Skeletal muscle tissue (tissue), 4 donors: ENCODE results near the gene SPRTN. TPM values are rescaled to one million over a fixed set of nuclear protein-coding genes. Genes with fewer than 3 reads are reported as not detected.

Source experiments
- H3K27ac ChIP-seq: one replicate; pipeline ENCODE4 v1.7.0; 2013; ENCODE audit warnings: mild to moderate bottlenecking, low read depth, low read length, inconsistent platforms
- H3K27me3 ChIP-seq, 3 donors: one replicate each; pipeline ENCODE4 v1.7.0; 2013; ENCODE audit warnings: low read length in 3 of 3; ENCODE audit not compliant: control insufficient read depth in 3 of 3, insufficient read depth in 3 of 3
- H3K36me3 ChIP-seq, 3 donors: one replicate each; pipeline ENCODE4 v1.7.0; 2013; ENCODE audit warnings: low read length in 3 of 3; ENCODE audit not compliant: control insufficient read depth in 3 of 3, insufficient read depth in 3 of 3
- H3K4me1 ChIP-seq, 3 donors: one replicate each; pipeline ENCODE4 v1.7.0; 2013; ENCODE audit warnings: low read length in 3 of 3, mild to moderate bottlenecking in 3 of 3; ENCODE audit not compliant: control insufficient read depth in 3 of 3, insufficient read depth in 3 of 3
- H3K4me3 ChIP-seq, 3 donors: one replicate each; pipeline ENCODE4 v1.7.0; 2013; ENCODE audit warnings: low read length in 3 of 3
- H3K9ac ChIP-seq, 3 donors: one replicate each; pipeline ENCODE4 v1.7.0; 2013; ENCODE audit warnings: low read length in 3 of 3, mild to moderate bottlenecking in 3 of 3, moderate library complexity in 2 of 3, low read depth in 1 of 3
- H3K9me3 ChIP-seq, 3 donors: one replicate each; pipeline ENCODE4 v1.7.0; 2013; ENCODE audit warnings: low read length in 3 of 3; ENCODE audit not compliant: control insufficient read depth in 3 of 3
- total RNA-seq: library from RNA; depleted of rRNA; stranded (reverse); fragments of >200 nt; gene quantifications from one replicate; pipeline ENCODE4 v1.2.3, GENCODE V29; 2014
- donor health status: Osteomylitis.

Gene SPRTN
- total RNA-seq, 1 donor from 2014 or later = 5.7 TPM

- Histone ChIP-seq H3K9ac (no peak overlapping the region), H3K27me3 (no peaks in the 10 kb centered on the region), H3K4me3 (no peak overlapping the region), H3K27ac (no peak overlapping the region), H3K4me1 (peaks cover 23 to 32% (median 27%) of the 10 kb centered on the region in 3 donors), H3K9me3 (no peaks in the 10 kb centered on the region), H3K36me3 (peaks cover 0 to 4% (median 2%) of the 10 kb centered on the region in 3 donors)
Measured at GRCh38 chr1:231404318-231404717, 66.2 kb downstream of the SPRTN start.

Other genes starting within 250 kb of the SPRTN start
- under 0.01 TPM for gene TRIM67, start 176.2 kb upstream of the SPRTN start, total RNA-seq
- gene GNPAT, start 97.1 kb upstream of the SPRTN start, total RNA-seq = 58.5 TPM
- gene EXOC8, start 441 bp upstream of the SPRTN start, total RNA-seq = 12.5 TPM
- gene EGLN1, start 84.0 kb downstream of the SPRTN start, total RNA-seq = 55.3 TPM
- gene TSNAX, start 190.4 kb downstream of the SPRTN start, total RNA-seq = 27.7 TPM